ENCODE measurements around the gene GOT1.

Gene GOT1

GRCh38 chr10:99430451-99431189 is at the start of gene GOT1:
GOT1 (minus strand) TSS chr10:99430624; CDS start chr10:99430565, 59 bp downstream.
- peak; percentile 95 for DNase-seq (ENCODE audit: low read depth)

GRCh38 chr10:99470327-99470726 is 39.9 kb upstream of the GOT1 start:
- DNase-seq (ENCODE audit: low read depth) = no peak

GRCh38 chr10:99467236-99467999 is 37.0 kb upstream of the GOT1 start:
- DNase-seq (ENCODE audit: low read depth) = no peak

GRCh38 chr10:99466632-99467223 is 36.3 kb upstream of the GOT1 start:
- DNase-seq (ENCODE audit: low read depth) = no peak

GRCh38 chr10:99461230-99461629 is 30.8 kb upstream of the GOT1 start:
- DNase-seq (ENCODE audit: low read depth) = no peak

- no peak for DNase-seq (ENCODE audit: low read depth)
These were observed 29.6 kb upstream of the GOT1 start for GRCh38 chr10:99460070-99460469.

- DNase-seq (ENCODE audit: low read depth) = no peak
These were observed 28.8 kb upstream of the GOT1 start for GRCh38 chr10:99459217-99459616.

GRCh38 chr10:99457813-99458212 is 27.4 kb upstream of the GOT1 start:
- DNase-seq (ENCODE audit: low read depth) = no peak

- no peak for DNase-seq (ENCODE audit: low read depth)
These were observed 26.5 kb upstream of the GOT1 start for GRCh38 chr10:99456931-99457288.

- no peak for DNase-seq (ENCODE audit: low read depth)
These were observed 25.9 kb upstream of the GOT1 start for GRCh38 chr10:99456207-99456930.

GRCh38 chr10:99451981-99452380 is 21.6 kb upstream of the GOT1 start:
- DNase-seq (ENCODE audit: low read depth) = no peak

- no peak for DNase-seq (ENCODE audit: low read depth)
These were observed 21.0 kb upstream of the GOT1 start for GRCh38 chr10:99451499-99451788.

GRCh38 chr10:99450624-99451498 is 20.4 kb upstream of the GOT1 start:
- no peak for DNase-seq (ENCODE audit: low read depth)

- no peak for DNase-seq (ENCODE audit: low read depth)
These were observed 19.7 kb upstream of the GOT1 start for GRCh38 chr10:99450156-99450555.

- no peak for DNase-seq (ENCODE audit: low read depth)
These were observed 18.6 kb upstream of the GOT1 start for GRCh38 chr10:99449023-99449422.

- no peak for DNase-seq (ENCODE audit: low read depth)
These were observed 14.1 kb upstream of the GOT1 start for GRCh38 chr10:99444383-99445045.

- DNase-seq (ENCODE audit: low read depth) = no peak
These were observed 13.1 kb upstream of the GOT1 start for GRCh38 chr10:99443500-99443899.

GRCh38 chr10:99442394-99442793 is 12.0 kb upstream of the GOT1 start:
- DNase-seq (ENCODE audit: low read depth) = no peak

GRCh38 chr10:99438890-99439289 is 8.5 kb upstream of the GOT1 start:
- no peak for DNase-seq (ENCODE audit: low read depth)

- no peak for DNase-seq (ENCODE audit: low read depth)
These were observed 5.7 kb upstream of the GOT1 start for GRCh38 chr10:99435986-99436638.

All from stimulated activated CD4-positive, alpha-beta T cell treated with anti-CD3 and anti-CD28 coated beads, Interleukin-2, amount 100 ng/mL, for 4 hours (primary cell).